GDM1 (cell line): ENCODE data around the gene PRR20G.
"Not testable (repeated sequence)": the region's sequence is repeated elsewhere in the genome, so short reads cannot be mapped to it uniquely, and the experiment has no call there.

Experiments
- DNase-seq: peaks from one replicate; lab custom pipeline; 2025; lab: John Stamatoyannopoulos, UW

Gene PRR20G

DNA sequence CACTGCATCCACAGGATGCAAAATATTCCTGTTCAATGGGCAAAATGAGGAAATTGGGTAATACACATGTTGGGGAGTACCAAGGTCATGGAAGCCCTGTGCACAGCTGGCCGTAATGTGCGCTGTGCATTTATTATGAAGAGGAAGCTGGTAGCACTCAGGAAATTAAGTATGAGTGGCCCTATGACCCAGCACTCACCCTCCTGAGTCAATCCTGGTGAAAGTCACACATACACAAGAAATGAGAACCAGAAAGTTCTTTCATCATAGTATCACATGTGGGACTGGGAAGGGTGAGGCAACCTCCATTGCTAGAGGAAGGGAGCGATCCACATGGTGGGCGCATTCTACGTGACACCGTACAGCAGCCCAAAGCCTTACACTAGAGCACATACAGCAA, 11.4 kb upstream of the PRR20G start:
- no peak for DNase-seq

DNA sequence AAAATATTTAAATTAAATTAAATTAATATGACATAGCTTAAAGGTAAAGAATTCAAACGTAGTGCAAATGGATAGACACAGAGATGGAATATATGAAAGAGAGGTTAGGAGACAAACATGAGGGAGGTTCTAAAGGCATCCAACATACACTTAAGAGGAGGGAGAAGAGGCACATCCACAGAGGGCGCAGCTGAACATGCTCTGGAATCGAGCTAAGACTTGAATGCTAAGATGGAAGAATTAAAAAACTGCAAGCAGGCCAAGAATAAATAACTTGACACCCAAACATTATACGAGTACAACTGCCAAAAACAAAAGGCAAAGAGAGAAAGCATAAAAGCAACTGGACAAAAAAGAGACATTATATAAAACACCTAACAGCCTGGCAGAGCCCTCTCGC, 9.1 kb upstream of the PRR20G start:
- DNase-seq, result no peak

DNA sequence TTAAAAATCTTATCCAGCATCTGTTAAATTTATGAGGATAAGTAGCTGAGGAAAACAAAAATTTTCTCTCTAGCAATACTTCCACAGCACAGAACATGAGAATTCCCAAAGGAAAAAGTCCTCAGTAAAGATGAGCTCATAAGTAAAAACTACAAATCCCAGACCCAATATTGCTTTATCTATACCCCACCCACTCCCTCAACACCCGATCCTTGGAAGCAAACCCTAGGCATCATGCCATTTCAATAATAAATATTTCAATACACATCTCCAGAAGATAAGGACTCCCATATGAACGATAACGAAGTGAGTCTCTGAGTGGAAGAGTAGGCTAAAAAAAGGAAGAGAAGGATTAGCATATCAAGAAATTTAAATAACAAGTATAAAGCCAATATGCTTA, 8.3 kb upstream of the PRR20G start:
- no peak for DNase-seq

- DNase-seq, result not testable (repeated sequence)
Measured at GRCh38 chr3:127293650-127294049, 5.8 kb upstream of the PRR20G start.

- no peak for DNase-seq
Measured at GRCh38 chr3:127291611-127292010, 3.8 kb upstream of the PRR20G start.

DNA sequence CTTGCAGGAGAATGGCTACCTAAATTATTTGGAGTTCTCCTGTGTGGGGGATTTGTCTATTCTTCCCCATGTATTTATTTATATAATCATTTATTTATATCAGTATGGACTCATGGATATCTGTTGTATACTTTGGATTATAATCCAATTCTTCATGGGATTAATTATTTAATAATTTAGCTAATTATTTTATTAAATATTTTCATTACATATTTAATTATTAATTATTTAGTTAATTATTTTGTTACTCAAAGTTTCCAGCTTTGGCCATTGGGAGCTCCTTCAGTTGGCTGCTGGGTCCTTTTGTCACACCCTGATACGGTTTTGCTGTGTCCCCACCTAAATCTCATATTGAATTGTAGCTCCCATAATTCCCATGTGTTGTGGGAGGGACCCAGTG, 3.3 kb upstream of the PRR20G start:
- no peak for DNase-seq

DNA sequence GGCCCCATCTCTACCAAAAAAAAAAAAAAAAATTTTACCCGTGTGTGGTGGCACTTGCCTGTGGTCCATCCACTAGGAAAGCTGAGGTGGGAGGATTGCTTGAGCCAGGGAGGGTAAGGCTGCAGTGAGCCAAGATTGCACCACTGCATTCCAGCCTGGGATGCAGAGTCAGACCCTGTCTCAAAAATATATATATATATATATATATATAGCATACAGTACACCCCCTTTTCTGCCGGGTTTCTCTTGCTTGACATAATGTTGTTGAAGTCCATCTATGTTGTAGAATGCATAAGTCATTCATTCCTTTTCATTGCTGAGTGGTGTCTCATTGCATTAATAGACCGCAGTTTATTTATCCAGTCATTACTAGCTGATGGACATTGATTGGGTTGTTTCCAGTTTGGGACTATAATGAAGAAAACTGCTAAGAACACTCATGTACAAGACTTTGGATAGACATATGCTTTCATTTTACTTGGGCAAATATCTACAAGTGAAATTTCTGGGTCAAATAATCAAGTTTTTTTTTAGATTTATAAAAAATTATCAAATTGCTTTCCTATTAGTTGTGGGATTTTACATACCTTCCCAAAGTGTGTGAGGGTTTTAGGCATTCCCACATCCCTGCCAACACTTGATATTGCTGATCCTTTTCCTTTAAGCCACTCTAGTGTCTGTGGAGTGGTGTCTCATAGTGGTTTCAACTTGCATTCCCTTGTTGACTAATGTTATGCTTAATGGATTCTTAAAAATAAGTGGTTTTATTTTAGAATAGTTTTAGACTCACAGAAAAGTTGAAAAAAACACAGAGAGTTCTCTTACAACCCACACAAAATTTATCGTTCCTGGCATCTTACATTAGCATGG, 2.1 kb upstream of the PRR20G start:
- no peak for DNase-seq

DNA sequence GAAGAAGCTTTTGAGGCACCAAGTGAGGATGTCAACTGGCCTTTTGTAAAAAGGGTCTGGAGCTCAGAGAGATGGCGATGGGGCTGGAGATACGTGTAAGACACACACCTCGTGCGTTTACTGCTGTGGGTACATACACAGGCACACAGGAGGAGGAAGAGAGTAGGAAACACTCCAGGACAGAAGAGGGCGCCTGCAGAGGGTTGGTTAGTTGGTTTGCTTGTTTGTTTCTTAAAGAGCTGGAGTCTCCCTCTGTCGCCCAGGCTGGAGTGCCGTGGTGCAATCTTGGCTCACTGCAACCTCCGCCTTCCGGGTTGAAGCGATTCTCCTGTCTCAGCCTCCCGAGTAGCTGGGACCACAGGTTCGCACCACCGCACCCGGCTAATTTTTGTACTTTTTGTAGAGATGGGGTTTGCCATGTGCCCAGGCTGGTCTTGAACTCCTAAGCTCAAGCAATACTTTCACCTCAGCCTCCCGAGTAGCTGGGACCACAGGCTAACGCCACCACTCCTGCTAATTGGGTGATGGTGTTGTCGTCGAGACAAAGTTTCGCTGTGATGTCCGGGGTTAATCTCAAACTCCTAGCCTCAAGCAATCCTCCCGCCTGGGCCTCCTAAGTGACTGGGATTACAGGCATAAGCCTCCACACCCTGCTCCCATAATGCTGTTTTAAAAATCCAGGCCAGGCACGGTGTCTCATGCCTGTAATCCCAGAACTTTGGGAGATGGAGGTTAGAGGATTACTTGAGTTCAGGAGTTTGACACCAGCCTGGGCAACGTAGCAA, 1.3 kb upstream of the PRR20G start:
- DNase-seq, result no peak

GRCh38 chr3:127288343-127288742, 497 bp upstream of the PRR20G start:
- no peak for DNase-seq

GRCh38 chr3:127286571-127287140, 1.2 kb downstream of the PRR20G start:
- DNase-seq, result no peak

DNA sequence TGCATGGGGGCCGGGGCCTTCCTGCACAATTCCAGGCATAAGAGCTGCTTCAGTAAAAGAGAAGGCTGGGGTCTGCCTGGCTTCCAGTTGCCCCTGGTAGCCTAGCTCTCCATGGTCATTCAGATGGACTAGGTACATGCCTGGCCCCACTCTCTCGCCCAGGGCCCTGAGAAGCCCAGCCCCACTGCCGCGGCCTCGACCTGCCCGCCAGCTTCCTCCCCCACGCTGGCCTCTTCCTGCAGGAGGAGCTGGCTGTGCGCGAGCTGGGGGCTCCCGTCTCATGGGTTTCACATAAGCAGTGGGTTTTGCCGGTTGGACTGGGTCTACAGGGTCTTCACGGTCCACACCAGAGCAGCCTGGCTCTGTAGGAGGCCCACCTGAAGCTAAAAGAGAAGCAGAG, 3.6 kb downstream of the PRR20G start:
- DNase-seq, result no peak

GRCh38 chr3:127277561-127277960, 10.3 kb downstream of the PRR20G start:
- no peak for DNase-seq

DNA sequence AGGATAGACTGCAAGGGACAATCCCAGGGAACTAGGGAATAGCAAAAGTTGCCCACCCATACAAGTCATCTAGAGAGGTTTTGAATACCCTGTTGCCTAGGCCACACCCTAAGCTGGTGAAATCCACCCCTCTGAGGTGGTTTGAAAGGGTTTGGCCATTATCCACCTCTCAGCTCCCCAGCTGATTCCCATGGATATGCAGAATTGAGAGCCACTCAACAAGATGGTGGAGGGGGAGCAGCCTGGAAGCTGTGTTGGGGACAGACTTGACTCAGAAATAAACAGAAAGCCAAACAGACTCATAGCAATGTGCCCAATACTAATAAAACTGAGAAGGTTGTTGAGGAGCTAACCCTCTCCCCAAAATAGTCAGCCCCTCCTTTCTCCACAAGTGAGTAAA, 10.9 kb downstream of the PRR20G start:
- DNase-seq, result no peak

DNA sequence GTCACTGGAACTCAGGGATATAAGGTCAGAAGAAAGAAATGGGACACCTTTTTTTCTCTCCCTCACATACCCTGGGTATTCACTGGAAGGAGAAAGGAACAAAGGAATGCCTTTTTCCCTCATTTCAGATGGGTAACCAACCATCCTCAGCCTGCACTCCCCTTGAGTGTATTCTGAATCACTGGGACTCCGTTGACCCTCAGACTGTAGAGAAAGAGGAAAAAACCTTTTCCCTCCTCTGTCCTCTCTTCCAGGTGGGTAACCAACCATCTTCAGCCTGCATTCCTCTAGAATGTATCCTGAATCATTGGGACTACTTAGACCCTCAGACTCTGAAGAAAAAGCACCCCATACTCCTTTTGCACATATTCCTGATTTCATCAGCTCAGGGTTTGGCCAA, 11.4 kb downstream of the PRR20G start:
- no peak for DNase-seq

DNA sequence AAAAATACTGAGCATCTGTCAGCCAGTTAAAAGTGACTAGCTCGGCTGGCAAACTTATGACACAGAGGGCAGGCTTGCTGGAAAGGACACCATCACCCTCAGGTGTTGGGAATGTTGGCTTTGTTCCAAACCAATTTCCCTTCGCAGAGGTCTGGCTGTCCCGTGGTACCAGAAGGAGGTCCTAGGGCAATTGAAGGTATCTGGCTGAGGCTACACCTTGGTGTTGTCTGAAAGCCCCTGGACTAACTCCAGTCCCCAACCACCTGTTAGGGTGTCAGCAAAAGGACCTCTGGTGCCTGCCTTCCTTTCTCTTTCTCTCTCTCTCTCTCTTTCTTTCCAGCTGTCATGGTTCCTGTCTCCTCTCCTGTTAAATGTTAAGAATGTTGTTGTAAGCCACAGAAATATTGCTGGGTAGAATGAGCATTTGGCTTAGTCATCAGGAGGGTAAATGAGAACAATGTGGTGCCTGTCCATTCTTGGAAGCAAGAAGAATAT, 12.5 kb downstream of the PRR20G start:
- DNase-seq, result no peak

GRCh38 chr3:127274200-127274760, 13.6 kb downstream of the PRR20G start:
- DNase-seq, result no peak

DNA sequence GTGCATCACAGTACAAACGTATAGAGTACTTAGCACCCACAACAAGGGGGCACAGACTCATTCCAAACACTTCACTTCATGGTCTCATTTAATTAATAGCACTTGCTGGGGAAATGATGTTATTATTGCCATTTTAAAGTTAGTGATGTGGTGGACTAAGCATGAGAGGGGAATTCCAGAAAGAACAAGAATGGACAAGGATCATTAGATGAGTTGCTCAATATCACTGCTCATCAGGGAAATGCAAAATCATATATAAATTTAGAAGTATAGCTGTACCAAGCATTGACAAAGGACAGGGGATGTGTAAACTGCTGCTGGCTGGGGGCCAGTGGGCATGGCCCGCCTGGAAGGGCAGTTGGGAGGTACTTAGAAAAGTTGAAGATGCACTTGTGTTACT, 14.6 kb downstream of the PRR20G start:
- no peak for DNase-seq

DNA sequence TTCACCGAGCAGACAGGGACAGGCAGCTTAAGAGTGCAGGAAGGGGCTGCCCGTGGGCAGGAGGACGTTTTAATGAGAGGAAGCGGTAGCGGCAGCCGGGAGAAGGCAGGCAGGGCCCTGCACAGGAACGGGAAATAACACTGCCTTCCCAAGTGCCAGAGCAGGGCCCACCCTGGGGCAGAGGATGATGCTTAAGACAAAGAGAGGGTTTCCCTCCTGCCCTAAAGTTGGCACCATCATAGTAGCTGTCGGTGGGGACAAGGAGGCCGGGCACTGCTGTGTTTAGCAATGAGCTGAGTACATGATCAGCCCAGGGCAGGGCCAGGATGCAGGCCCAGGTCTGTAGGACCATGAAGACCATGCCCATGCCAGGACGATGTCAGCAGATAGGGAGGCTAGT, 21.7 kb downstream of the PRR20G start:
- DNase-seq, result no peak

- DNase-seq, result no peak
Measured at GRCh38 chr3:127265581-127265981, 22.3 kb downstream of the PRR20G start.

DNA sequence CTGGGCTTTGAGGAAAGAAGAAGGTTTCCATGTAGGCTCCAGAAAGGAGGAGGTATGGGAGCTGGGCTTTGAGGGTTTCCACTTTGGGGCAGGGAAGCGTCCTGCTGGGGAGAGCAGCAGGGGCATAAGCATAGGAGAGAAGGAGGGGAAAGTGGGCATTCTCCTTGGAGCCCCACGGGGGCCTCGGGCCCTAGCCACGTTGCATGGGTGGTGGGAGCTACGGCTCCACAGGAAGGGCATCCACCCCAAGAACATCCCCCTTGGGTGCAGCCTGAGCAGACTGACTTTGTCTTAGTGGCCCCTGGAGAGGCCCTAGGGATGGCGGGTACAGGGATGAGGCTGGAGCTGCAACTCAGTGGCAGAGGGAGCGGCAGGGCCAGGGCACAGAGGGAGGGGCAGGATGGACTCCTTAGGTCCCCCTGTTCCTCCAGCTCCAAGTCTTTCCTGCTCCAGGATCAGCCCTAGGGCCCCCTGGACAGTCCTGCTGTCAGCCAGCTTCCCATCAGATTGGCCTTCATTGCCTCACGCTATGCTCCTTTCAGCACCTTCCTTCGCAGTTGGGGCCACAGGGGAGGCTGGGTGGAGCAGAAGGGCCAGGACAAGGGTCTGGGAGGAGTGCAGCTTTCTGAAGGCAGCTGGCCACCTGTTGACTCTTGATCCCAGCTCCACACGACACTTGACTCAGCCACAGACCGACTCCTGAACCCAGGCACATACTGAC, 22.9 kb downstream of the PRR20G start:
- no peak for DNase-seq

GRCh38 chr3:127264292-127264691, 23.6 kb downstream of the PRR20G start:
- DNase-seq, result no peak
